22Rv1 (cell line): ENCODE results near the gene SPIRE2.

Experiments used
- H3K27ac ChIP-seq: fragments of 450-650 bp; 2 replicates; pipeline ENCODE4 v1.5.1; 2017
- ZFX ChIP-seq: fragments of 450-650 bp; IDR thresholded peaks from 2 replicates; pipeline ENCODE4 v1.6.1; 2017; ENCODE audit warnings: antibody characterized with exemption, borderline replicate concordance
- TF ChIP-seq, protein P1 (sequence below): fragments of 450-650 bp; IDR thresholded peaks from 2 replicates; pipeline ENCODE4 v1.5.1; 2017; ENCODE audit warnings: mild to moderate bottlenecking

Gene SPIRE2

DNA sequence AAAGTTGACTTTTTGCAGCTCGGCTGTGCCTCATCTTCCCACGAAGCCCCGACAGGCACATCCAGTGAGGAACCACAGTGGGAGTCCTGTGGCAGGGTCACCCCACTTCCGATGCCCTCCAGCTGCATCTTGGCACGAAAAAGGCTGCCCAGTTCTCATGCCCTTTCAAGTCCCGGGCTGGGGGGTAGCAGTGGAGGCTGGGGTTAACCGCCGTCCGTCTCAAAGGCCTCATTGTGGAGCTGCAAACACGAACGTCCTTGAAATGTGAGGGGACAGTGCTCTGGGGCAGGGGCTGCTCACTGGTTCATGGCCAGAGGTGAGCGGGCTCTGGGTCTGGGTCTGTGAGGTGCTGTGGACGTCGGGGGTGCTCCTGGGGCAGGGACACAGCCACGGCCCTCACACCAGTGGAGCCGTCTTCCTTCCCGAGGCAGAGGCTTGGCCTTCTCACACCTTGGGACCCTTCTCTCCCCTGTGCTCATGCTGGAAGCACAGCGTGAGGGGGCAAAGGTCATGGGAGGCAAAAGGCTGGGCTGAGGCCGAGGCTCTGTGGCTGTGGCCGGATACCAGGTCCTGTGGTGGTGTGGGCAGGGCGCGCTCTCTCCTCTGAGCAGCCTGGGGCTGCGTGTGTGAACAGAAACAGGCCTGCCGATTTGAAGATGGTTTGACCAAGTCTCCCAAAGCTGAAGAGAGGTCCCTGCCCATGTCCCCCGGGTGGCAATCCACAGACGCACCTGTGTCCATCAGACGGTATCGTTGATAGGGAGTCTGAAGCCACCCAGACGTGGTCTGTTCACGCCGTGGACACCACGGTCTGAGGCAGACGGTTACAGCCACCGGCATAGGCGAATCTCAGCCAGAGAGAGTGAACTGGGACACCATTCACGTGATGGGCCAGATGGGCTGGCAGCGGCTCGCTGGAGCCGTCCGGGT is 87.3 kb downstream of the SPIRE2 start:
- TF ChIP-seq ZFX: no peak
- TF ChIP-seq, protein P1, sequence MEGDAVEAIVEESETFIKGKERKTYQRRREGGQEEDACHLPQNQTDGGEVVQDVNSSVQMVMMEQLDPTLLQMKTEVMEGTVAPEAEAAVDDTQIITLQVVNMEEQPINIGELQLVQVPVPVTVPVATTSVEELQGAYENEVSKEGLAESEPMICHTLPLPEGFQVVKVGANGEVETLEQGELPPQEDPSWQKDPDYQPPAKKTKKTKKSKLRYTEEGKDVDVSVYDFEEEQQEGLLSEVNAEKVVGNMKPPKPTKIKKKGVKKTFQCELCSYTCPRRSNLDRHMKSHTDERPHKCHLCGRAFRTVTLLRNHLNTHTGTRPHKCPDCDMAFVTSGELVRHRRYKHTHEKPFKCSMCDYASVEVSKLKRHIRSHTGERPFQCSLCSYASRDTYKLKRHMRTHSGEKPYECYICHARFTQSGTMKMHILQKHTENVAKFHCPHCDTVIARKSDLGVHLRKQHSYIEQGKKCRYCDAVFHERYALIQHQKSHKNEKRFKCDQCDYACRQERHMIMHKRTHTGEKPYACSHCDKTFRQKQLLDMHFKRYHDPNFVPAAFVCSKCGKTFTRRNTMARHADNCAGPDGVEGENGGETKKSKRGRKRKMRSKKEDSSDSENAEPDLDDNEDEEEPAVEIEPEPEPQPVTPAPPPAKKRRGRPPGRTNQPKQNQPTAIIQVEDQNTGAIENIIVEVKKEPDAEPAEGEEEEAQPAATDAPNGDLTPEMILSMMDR: no peak

DNA sequence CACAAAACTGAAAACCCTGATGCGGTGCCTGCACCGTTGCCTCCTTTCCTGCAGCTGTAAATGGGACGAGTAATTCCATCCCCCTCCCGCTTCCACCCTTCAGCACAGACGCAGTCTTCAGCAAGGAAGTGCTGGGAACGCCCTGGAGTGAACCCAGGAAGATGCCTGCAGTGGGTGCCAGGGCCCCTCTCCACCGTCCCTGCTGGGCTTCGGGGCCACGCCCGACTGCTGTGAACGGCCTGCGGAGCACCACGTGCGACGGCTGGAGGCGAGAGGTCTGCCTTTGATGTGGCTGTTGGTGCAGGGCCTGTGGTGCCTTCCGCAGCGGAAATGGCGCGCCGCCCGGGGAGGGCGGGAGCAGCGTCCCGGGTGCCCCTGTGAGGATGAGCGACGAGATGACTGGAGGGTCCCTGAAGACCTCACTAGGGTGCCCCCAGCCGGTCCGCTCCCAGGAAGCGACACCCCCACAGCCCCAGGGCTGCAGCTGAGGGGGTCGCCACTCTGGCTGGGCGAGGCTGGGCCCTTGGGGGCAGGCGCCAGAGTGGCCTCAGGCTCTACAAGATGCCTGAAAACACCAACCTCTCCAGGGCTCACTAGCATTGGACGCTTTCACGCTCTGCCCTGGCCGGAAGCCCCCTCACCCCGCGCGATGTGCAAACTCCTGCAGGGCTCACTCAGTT is 89.6 kb downstream of the SPIRE2 start:
- TF ChIP-seq, protein P1: no peak
- TF ChIP-seq ZFX: no peak
- H3K27ac ChIP-seq: peak overlapping the region; percentile 79

More for the DNA sequence above, 87.3 kb downstream of the SPIRE2 start:
- H3K27ac ChIP-seq: no peak overlapping the region

DNA sequence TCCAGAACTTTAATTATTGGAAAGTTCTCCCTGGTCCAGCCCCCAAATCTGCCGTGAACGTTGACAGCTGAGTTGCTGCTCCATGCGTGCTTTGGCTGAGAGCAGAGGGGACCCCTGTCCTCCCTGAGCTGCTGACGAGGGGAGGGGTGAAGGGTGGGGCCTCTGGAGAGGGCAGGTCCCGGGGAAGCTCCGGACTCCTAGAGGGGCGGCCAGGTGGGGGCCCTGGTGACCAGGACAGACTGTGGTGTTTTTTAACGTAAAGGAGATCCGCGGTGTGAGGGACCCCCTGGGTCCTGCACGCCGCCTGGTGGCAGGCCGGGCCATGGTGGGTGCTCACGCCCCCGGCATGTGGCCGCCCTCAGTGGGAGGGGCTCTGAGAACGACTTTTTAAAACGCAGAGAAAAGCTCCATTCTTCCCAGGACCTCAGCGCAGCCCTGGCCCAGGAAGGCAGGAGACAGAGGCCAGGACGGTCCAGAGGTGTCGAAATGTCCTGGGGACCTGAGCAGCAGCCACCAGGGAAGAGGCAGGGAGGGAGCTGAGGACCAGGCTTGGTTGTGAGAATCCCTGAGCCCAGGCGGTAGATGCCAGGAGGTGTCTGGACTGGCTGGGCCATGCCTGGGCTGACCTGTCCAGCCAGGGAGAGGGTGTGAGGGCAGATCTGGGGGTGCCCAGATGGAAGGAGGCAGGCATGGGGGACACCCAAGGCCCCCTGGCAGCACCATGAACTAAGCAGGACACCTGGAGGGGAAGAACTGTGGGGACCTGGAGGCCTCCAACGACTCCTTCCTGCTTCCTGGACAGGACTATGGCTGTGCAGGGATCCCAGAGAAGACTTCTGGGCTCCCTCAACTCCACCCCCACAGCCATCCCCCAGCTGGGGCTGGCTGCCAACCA is 90.4 kb downstream of the SPIRE2 start, which contains the start of gene MC1R:
Gene MC1R, plus strand, starts transcription at position 410 of the 895 bp plus-strand sequence. Its CDS starts 397 bp downstream, at position 807.
- TF ChIP-seq ZFX: no peak
- TF ChIP-seq, protein P1: peak; percentile 55
- H3K27ac ChIP-seq: peak within 1 kb of the TSS; percentile 79

DNA sequence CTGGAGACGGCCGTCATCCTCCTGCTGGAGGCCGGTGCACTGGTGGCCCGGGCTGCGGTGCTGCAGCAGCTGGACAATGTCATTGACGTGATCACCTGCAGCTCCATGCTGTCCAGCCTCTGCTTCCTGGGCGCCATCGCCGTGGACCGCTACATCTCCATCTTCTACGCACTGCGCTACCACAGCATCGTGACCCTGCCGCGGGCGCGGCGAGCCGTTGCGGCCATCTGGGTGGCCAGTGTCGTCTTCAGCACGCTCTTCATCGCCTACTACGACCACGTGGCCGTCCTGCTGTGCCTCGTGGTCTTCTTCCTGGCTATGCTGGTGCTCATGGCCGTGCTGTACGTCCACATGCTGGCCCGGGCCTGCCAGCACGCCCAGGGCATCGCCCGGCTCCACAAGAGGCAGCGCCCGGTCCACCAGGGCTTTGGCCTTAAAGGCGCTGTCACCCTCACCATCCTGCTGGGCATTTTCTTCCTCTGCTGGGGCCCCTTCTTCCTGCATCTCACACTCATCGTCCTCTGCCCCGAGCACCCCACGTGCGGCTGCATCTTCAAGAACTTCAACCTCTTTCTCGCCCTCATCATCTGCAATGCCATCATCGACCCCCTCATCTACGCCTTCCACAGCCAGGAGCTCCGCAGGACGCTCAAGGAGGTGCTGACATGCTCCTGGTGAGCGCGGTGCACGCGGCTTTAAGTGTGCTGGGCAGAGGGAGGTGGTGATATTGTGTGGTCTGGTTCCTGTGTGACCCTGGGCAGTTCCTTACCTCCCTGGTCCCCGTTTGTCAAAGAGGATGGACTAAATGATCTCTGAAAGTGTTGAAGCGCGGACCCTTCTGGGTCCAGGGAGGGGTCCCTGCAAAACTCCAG is 91.5 kb downstream of the SPIRE2 start:
- no peak for TF ChIP-seq ZFX
- TF ChIP-seq, protein P1: no peak
- no peak overlapping the region for H3K27ac ChIP-seq

DNA sequence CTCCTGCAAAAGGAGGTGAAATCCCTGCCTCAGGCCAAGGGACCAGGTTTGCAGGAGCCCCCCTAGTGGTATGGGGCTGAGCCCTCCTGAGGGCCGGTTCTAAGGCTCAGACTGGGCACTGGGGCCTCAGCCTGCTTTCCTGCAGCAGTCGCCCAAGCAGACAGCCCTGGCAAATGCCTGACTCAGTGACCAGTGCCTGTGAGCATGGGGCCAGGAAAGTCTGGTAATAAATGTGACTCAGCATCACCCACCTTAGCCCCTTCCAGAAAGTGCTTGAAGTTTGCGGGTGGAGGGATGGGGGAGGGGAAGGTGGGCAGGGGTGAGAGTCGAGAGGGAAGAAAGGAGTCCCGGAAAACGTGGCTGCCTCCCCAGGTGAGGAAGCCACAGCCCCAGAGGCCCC is 92.4 kb downstream of the SPIRE2 start:
- H3K27ac ChIP-seq: no peak overlapping the region
- no peak for TF ChIP-seq ZFX
- TF ChIP-seq, protein P1: no peak
